Vagina (tissue), 2 donors: ENCODE measurements around the gene WDR35. TPM values are rescaled to one million over a fixed set of nuclear protein-coding genes. Genes with fewer than 3 reads are reported as not detected.

Experiments
- DNase-seq, 2 donors: peaks; one replicate each; pipeline ENCODE4 v3.0.0-alpha.2; 2017; ENCODE audit errors: extremely low spot score in 2 of 2
- H3K27ac ChIP-seq: fragments of 200-600 bp; sonication (generic); one replicate; pipeline ENCODE4 v1.5.1; 2019
- H3K27me3 ChIP-seq: fragments of 200-600 bp; sonication (generic); one replicate; pipeline ENCODE4 v1.5.1; 2019
- H3K36me3 ChIP-seq, 2 donors: fragments of 200-600 bp; sonication (generic); one replicate each; pipeline ENCODE4 v1.5.1; 2017 to 2019
- H3K4me1 ChIP-seq: fragments of 200-600 bp; sonication (generic); one replicate; pipeline ENCODE4 v1.5.1; 2019
- H3K4me3 ChIP-seq, 2 donors: fragments of 200-600 bp; sonication (generic); 1 replicate in 1 of 2; 2 replicates in 1 of 2; pipeline ENCODE4 v1.5.1; 2016 to 2019
- H3K9me3 ChIP-seq: fragments of 200-600 bp; sonication (generic); one replicate; pipeline ENCODE4 v1.5.1; 2019
- CTCF ChIP-seq, 3 experiments: fragments of 450-650 bp in 2 of 3; fragments of 200-600 bp in 1 of 3; sonication (generic) in 1 of 3; IDR thresholded peaks; one replicate each; pipeline ENCODE4 v1.5.1; 2017 to 2019; ENCODE audit warnings: antibody characterized with exemption in 3 of 3, mild to moderate bottlenecking in 2 of 3, moderate library complexity in 2 of 3
- POLR2A ChIP-seq, 2 donors: fragments of 450-650 bp; IDR thresholded peaks; one replicate each; pipeline ENCODE4 v1.6.1; 2017; ENCODE audit warnings: antibody characterized with exemption in 2 of 2, mild to moderate bottlenecking in 2 of 2, moderate library complexity in 2 of 2
- POLR2AphosphoS5 ChIP-seq, 2 donors: sonication (generic); formaldehyde crosslinking; IDR thresholded peaks; one replicate each; pipeline ENCODE4 v1.9.0; 2017; ENCODE audit warnings: antibody characterized with exemption in 2 of 2, mild to moderate bottlenecking in 2 of 2, low read depth in 1 of 2; ENCODE audit not compliant: insufficient read depth in 1 of 2
- intact Hi-C: fragments of 100-400 bp; cut with DNase I; formaldehyde crosslinking; loops from one replicate; pipeline ENCODE4 v1.15.1; 2023
- total RNA-seq: library from RNA; depleted of rRNA; stranded (reverse); fragments of >200 nt; gene quantifications from one replicate; pipeline ENCODE4 v1.2.3, GENCODE V29; 2016

The WDR35 gene
- total RNA-seq, 1 donor from 2014 or later: 8.3 TPM

GRCh38 chr2:19943189-19943588 is 46.7 kb downstream of the WDR35 start:
- Histone ChIP-seq H3K27me3 (no peaks in the 10 kb centered on the region), H3K4me3 (no peak overlapping the region), H3K36me3 (no peaks in the 10 kb centered on the region), H3K4me1 (no peaks in the 10 kb centered on the region), H3K27ac (no peak overlapping the region), H3K9me3 (no peaks in the 10 kb centered on the region)
- DNase-seq: no peak
- intact Hi-C loops: no loop called here
- no peak for TF ChIP-seq POLR2A (IDR thresholded peaks at IDR 0.05)
- no peak for TF ChIP-seq CTCF (IDR thresholded peaks at IDR 0.05)
- no peak for TF ChIP-seq POLR2AphosphoS5 (IDR thresholded peaks at IDR 0.05; ENCODE audit: insufficient read depth in 1 of 2, low read depth in 1 of 2)

DNA sequence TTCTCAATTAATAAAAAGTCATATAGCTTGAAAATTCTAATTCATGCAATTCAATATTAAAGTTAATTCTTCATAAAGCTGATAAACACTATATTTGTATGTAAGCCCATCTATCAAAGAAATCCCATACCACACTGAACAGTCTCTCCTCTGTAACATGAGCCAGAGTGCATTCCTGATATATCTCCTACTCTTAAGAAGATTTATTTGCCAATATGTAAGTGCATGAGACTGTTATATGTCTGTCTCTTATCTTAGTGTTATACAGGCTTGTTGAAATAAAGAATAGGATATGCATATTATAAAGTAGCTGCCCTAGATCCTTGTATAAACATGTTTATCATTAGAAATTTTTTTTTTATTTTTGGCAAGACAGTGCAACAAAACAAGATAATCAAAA is 47.7 kb downstream of the WDR35 start:
- TF ChIP-seq POLR2AphosphoS5 (IDR thresholded peaks at IDR 0.05; ENCODE audit: insufficient read depth in 1 of 2, low read depth in 1 of 2) (no peak), POLR2A (IDR thresholded peaks at IDR 0.05) (no peak), CTCF (IDR thresholded peaks at IDR 0.05) (no peak)
- Histone ChIP-seq H3K27me3 (no peaks in the 10 kb centered on the region), H3K4me3 (no peak overlapping the region), H3K4me1 (no peaks in the 10 kb centered on the region), H3K27ac (no peak overlapping the region), H3K36me3 (peaks cover 0 to 7% of the 10 kb centered on the region in 2 donors), H3K9me3 (no peaks in the 10 kb centered on the region)
- no peak for DNase-seq
- intact Hi-C loops: no loop called here

DNA sequence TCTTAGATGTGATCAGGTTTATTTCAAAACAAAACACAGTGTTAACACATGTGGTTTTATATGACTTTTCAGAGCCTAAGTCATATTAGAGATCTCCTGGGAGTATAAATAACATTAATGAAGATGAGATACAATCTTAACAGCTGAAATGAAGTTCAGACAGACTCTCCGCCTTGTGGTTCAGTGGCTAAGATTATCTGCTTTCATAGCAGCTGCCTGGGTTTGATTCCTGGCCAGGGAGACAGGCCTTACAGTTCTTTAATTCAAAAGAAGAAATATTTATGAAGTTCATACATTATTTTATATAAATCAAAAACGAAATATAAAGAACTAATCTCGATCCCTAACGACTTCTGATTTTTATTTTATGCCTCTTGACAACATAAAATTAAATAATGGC is 52.9 kb downstream of the WDR35 start:
- TF ChIP-seq POLR2A (IDR thresholded peaks at IDR 0.05) (no peak), CTCF (IDR thresholded peaks at IDR 0.05) (no peak), POLR2AphosphoS5 (IDR thresholded peaks at IDR 0.05; ENCODE audit: insufficient read depth in 1 of 2, low read depth in 1 of 2) (no peak)
- H3K4me1 ChIP-seq: no peaks in the 10 kb centered on the region
- no peak overlapping the region for H3K4me3 ChIP-seq
- intact Hi-C loops: no loop called here
- H3K27me3 ChIP-seq: no peaks in the 10 kb centered on the region
- no peak for DNase-seq
- H3K36me3 ChIP-seq: peaks cover 0 to 15% of the 10 kb centered on the region in 2 donors
- H3K9me3 ChIP-seq: no peaks in the 10 kb centered on the region
- no peak overlapping the region for H3K27ac ChIP-seq

DNA sequence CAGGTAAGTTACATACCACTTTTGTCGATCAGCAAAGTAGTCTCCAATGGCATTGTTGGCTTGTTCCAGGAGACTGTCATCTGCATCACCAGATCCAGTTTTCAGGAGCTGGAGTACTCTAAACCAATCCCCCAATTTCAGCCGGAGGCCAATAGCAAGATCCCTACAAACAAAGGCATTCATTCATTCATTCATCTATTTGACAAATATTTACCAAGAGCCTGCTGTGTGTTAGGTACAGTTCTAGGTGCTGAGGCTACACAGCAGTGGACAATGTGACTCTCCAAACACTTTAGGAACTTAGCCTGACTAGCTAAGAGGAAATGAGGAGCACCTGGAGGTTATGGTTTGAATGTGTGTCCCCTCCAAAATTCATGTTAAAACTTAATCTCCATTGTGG is 53.7 kb downstream of the WDR35 start:
- TF ChIP-seq POLR2A (IDR thresholded peaks at IDR 0.05) (no peak), POLR2AphosphoS5 (IDR thresholded peaks at IDR 0.05; ENCODE audit: insufficient read depth in 1 of 2, low read depth in 1 of 2) (no peak), CTCF (IDR thresholded peaks at IDR 0.05) (no peak)

GRCh38 chr2:19933351-19933981 is 56.4 kb downstream of the WDR35 start:
- H3K9me3 ChIP-seq: no peaks in the 10 kb centered on the region
- intact Hi-C loops: no loop called here
- no peaks in the 10 kb centered on the region for H3K27me3 ChIP-seq
- no peak overlapping the region for H3K27ac ChIP-seq
- no peak for DNase-seq
- no peaks in the 10 kb centered on the region for H3K4me1 ChIP-seq
- H3K4me3 ChIP-seq: no peak overlapping the region
- TF ChIP-seq POLR2AphosphoS5 (IDR thresholded peaks at IDR 0.05; ENCODE audit: insufficient read depth in 1 of 2, low read depth in 1 of 2): no peak
- TF ChIP-seq CTCF (IDR thresholded peaks at IDR 0.05): no peak
- no peak for TF ChIP-seq POLR2A (IDR thresholded peaks at IDR 0.05)
- peaks cover 0 to 37% of the 10 kb centered on the region in 2 donors for H3K36me3 ChIP-seq

More for the DNA sequence above, 53.7 kb downstream of the WDR35 start:
- Histone ChIP-seq H3K27me3 (no peaks in the 10 kb centered on the region), H3K9me3 (no peaks in the 10 kb centered on the region), H3K4me3 (no peak overlapping the region), H3K27ac (no peak overlapping the region), H3K36me3 (peaks cover 0 to 15% of the 10 kb centered on the region in 2 donors), H3K4me1 (no peaks in the 10 kb centered on the region)
- no peak for DNase-seq
- intact Hi-C loops: no loop called here
